Measurements from ENCODE around the gene FTO. TPM values are rescaled to one million over a fixed set of nuclear protein-coding genes. Genes with fewer than 3 reads are reported as not detected.

The FTO gene
- total and polyA plus RNA-seq, 2 of the 13 experiments (the other 11 are each of a cell fraction or from before 2014, with no cell fraction given), result 41.6 to 55.8 TPM

DNA sequence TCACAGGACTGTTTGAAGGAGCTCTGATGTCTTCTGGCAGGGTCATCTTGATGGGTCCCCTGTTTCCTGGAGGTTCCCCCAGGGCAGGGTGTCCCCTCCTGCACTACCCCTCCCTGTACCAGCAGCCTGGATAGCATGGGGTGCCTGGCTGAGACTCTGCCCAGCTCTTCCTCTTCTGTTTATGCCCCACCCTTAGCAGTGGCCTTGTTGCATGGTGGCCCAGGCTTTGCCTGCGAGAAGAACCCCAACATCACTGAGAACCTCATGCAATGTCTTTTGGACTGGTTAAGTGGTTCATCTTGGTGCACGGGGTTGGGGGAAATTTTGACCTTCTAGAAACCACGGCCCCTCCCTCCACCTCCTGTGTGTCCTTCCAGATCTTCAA is 460.8 kb downstream of the FTO start (continued):
- TF ChIP-seq, protein P1, sequence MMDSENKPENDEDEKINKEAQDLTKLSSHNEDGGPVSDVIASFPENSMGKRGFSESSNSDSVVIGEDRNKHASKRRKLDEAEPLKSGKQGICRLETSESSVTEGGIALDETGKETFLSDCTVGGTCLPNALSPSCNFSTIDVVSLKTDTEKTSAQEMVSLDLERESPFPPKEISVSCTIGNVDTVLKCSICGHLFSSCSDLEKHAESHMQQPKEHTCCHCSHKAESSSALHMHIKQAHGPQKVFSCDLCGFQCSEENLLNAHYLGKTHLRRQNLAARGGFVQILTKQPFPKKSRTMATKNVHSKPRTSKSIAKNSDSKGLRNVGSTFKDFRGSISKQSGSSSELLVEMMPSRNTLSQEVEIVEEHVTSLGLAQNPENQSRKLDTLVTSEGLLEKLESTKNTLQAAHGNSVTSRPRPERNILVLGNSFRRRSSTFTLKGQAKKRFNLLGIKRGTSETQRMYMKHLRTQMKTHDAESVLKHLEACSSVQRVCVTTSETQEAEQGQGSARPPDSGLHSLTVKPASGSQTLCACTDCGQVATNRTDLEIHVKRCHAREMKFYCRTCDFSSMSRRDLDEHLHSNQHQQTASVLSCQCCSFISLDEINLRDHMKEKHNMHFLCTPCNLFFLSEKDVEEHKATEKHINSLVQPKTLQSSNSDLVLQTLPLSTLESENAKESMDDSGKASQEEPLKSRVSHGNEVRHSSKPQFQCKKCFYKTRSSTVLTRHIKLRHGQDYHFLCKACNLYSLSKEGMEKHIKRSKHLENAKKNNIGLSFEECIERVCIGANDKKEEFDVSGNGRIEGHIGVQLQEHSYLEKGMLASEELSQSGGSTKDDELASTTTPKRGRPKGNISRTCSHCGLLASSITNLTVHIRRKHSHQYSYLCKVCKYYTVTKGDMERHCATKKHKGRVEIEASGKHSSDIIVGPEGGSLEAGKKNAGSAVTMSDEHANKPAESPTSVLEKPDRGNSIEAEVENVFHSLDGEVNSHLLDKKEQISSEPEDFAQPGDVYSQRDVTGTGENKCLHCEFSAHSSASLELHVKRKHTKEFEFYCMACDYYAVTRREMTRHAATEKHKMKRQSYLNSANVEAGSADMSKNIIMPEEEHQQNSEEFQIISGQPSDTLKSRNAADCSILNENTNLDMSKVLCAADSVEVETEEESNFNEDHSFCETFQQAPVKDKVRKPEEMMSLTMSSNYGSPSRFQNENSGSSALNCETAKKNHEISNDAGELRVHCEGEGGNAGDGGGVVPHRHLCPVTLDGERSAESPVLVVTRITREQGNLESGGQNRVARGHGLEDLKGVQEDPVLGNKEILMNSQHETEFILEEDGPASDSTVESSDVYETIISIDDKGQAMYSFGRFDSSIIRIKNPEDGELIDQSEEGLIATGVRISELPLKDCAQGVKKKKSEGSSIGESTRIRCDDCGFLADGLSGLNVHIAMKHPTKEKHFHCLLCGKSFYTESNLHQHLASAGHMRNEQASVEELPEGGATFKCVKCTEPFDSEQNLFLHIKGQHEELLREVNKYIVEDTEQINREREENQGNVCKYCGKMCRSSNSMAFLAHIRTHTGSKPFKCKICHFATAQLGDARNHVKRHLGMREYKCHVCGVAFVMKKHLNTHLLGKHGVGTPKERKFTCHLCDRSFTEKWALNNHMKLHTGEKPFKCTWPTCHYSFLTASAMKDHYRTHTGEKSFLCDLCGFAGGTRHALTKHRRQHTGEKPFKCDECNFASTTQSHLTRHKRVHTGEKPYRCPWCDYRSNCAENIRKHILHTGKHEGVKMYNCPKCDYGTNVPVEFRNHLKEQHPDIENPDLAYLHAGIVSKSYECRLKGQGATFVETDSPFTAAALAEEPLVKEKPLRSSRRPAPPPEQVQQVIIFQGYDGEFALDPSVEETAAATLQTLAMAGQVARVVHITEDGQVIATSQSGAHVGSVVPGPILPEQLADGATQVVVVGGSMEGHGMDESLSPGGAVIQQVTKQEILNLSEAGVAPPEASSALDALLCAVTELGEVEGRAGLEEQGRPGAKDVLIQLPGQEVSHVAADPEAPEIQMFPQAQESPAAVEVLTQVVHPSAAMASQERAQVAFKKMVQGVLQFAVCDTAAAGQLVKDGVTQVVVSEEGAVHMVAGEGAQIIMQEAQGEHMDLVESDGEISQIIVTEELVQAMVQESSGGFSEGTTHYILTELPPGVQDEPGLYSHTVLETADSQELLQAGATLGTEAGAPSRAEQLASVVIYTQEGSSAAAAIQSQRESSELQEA (CRISPR knock-in tag; IDR thresholded peaks at IDR 0.05; ENCODE audit: not compliant biosample characterization), result no peak
- TF ChIP-seq ZNF546 (CRISPR knock-in tag; conservative IDR thresholded peaks at IDR 0.05), result no peak
- TF ChIP-seq, protein P2, sequence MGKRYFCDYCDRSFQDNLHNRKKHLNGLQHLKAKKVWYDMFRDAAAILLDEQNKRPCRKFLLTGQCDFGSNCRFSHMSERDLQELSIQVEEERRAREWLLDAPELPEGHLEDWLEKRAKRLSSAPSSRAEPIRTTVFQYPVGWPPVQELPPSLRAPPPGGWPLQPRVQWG (CRISPR knock-in tag; IDR thresholded peaks at IDR 0.05; ENCODE audit: borderline replicate concordance, low read depth), result no peak
- peak; percentile 25; the same call in 1 of the 2 replicates for TF ChIP-seq ZNF333 (CRISPR knock-in tag; IDR thresholded peaks at IDR 0.05; ENCODE audit: borderline replicate concordance)
- no peak for TF ChIP-seq SMARCE1 (IDR thresholded peaks at IDR 0.05; ENCODE audit: borderline replicate concordance)
- TF ChIP-seq ZNF136 (CRISPR knock-in tag; IDR thresholded peaks at IDR 0.05; ENCODE audit: low read depth), result no peak
- no peak for TF ChIP-seq SRSF9 (IDR thresholded peaks at IDR 0.05; ENCODE audit: borderline replicate concordance, insufficient read depth, low read depth, low read length, poor library complexity, severe bottlenecking)
- TF ChIP-seq CAMTA2 (CRISPR knock-in tag; IDR thresholded peaks at IDR 0.05; ENCODE audit: borderline replicate concordance), result 0 out of 2 replicates have a peak, but pooled peaks have one; percentile 58
- no peak for TF ChIP-seq KDM6A (CRISPR knock-in tag; IDR thresholded peaks at IDR 0.05; ENCODE audit: low read depth)
